H1 (cell line): Measurements from ENCODE around the gene UBE2Q2. TPM values are rescaled to one million over a fixed set of nuclear protein-coding genes. Genes with fewer than 3 reads are reported as not detected.

Source experiments
- CTCF ChIA-PET: fragments of 300-600 bp; sonication (Branson Sonifier 250); formaldehyde crosslinking; loops from one replicate; lab custom pipeline; 2021; ENCODE audit not compliant: partially characterized antibody; lab: Charles Lee
- POLR2A ChIA-PET: fragments of 300-600 bp; sonication (Branson Sonifier 250); formaldehyde crosslinking; loops from one replicate; lab custom pipeline; 2021; ENCODE audit warnings: inconsistent platforms; ENCODE audit not compliant: partially characterized antibody; lab: Charles Lee
- DNase-seq, 2 experiments: peaks; one replicate each; pipeline versions ENCODE4 v3.0.0 to v3.0.0-alpha.2; 2010 to 2022; ENCODE audit warnings: low spot score in 2 of 2, low read depth in 1 of 2, mixed read lengths in 1 of 2
- FAIRE-seq: peaks from 2 replicates; lab custom pipeline; 2011; peaks lifted over from hg19 to GRCh38; lab: Jason Lieb, UNC
- H2AFZ ChIP-seq: 2 replicates; pipeline ENCODE4 v1.8.1; 2012; ENCODE audit warnings: low read length, inconsistent platforms
- H2AK5ac ChIP-seq: 2 replicates; pipeline ENCODE4 v1.6.1; 2013; ENCODE audit warnings: low read depth, low read length
- H2BK120ac ChIP-seq: replicated peaks from 2 replicates; pipeline ENCODE3; 2013; ENCODE audit warnings: low read depth, low read length, inconsistent platforms
- H2BK12ac ChIP-seq: 2 replicates; pipeline ENCODE4 v1.6.1; 2013; ENCODE audit warnings: low read depth, low read length
- H2BK15ac ChIP-seq: 2 replicates; pipeline ENCODE4 v1.6.1; 2013; ENCODE audit warnings: low read length
- H2BK20ac ChIP-seq: 2 replicates; pipeline ENCODE4 v1.6.1; 2013; ENCODE audit warnings: low read length
- H2BK5ac ChIP-seq: 2 replicates; pipeline ENCODE4 v1.6.1; 2013; ENCODE audit warnings: low read depth, low read length
- H3K14ac ChIP-seq: 2 replicates; pipeline ENCODE4 v1.6.1; 2013; ENCODE audit warnings: inconsistent platforms; ENCODE audit not compliant: insufficient read length
- H3K18ac ChIP-seq: 2 replicates; pipeline ENCODE4 v1.6.1; 2013; ENCODE audit warnings: low read length; ENCODE audit errors: extremely low read depth
- H3K23ac ChIP-seq: 2 replicates; pipeline ENCODE4 v1.6.1; 2013; ENCODE audit warnings: inconsistent platforms; ENCODE audit not compliant: insufficient read length
- H3K23me2 ChIP-seq: 2 replicates; pipeline ENCODE4 v1.6.1; 2013; ENCODE audit warnings: low read depth, low read length
- H3K27ac ChIP-seq: 2 replicates; pipeline ENCODE4 v1.6.1; 2011; ENCODE audit warnings: low read depth, low read length, inconsistent platforms
- H3K27me3 ChIP-seq, 4 experiments: replicated peaks in 1 of 4; 1 replicate in 1 of 4; 2 replicates in 3 of 4; pipeline versions ENCODE4 v1.6.1 to v1.8.1; 2011 to 2013; ENCODE audit warnings: low read length in 3 of 4, mild to moderate bottlenecking in 3 of 4, inconsistent platforms in 2 of 4, mixed read lengths in 2 of 4, moderate library complexity in 1 of 4; ENCODE audit not compliant: control insufficient read depth in 3 of 4, insufficient read depth in 3 of 4; ENCODE audit errors: extremely low read depth in 1 of 4
- H3K36me3 ChIP-seq, 4 experiments: 2 replicates each; pipeline versions ENCODE4 v1.6.1 to v1.8.1; 2011 to 2013; ENCODE audit warnings: mild to moderate bottlenecking in 4 of 4, low read length in 3 of 4, moderate library complexity in 2 of 4, control low read depth in 1 of 4, inconsistent platforms in 1 of 4; ENCODE audit not compliant: insufficient read depth in 4 of 4, control insufficient read depth in 2 of 4
- H3K4ac ChIP-seq: replicated peaks from 2 replicates; pipeline ENCODE3; 2013; ENCODE audit warnings: low read length, low read depth, mixed read lengths, inconsistent platforms; ENCODE audit not compliant: insufficient read length
- H3K4me1 ChIP-seq, 4 experiments: replicated peaks in 1 of 4; 1 replicate in 1 of 4; 2 replicates in 3 of 4; pipeline versions ENCODE4 v1.6.1 to v1.8.1; 2011 to 2013; ENCODE audit warnings: low read length in 3 of 4, inconsistent platforms in 2 of 4, mixed read lengths in 1 of 4; ENCODE audit not compliant: insufficient read depth in 4 of 4, control insufficient read depth in 3 of 4
- H3K4me2 ChIP-seq, 2 experiments: 2 replicates each; pipeline versions ENCODE4 v1.6.1 to v1.8.1; 2011 to 2013; ENCODE audit warnings: low read depth in 2 of 2, low read length in 2 of 2, control low read depth in 1 of 2, inconsistent platforms in 1 of 2, mild to moderate bottlenecking in 1 of 2; ENCODE audit not compliant: insufficient read depth in 1 of 2
- H3K4me3 ChIP-seq, 4 experiments: fragments of 200-600, 300-600 bp in 1 of 4; sonication (generic), shearing (Covaris generic), sonication (Bioruptor Twin) in 1 of 4; 2 replicates each; pipeline versions ENCODE4 v1.5.1 to v1.8.1; 2011 to 2016; ENCODE audit warnings: low read length in 4 of 4, low read depth in 3 of 4, control low read depth in 2 of 4, inconsistent platforms in 2 of 4, mild to moderate bottlenecking in 2 of 4, mixed read lengths in 1 of 4, moderate library complexity in 1 of 4; ENCODE audit not compliant: insufficient read depth in 2 of 4; ENCODE audit errors: extremely low read depth in 1 of 4
- H3K56ac ChIP-seq: replicated peaks from 2 replicates; pipeline ENCODE3; 2013; ENCODE audit warnings: low read depth, mild to moderate bottlenecking, mixed read lengths, low read length, inconsistent platforms; ENCODE audit not compliant: insufficient read length
- H3K79me1 ChIP-seq: 2 replicates; pipeline ENCODE4 v1.6.1; 2013; ENCODE audit warnings: low read depth, low read length, control low read depth
- H3K79me2 ChIP-seq, 2 experiments: 2 replicates each; pipeline versions ENCODE4 v1.6.1 to v1.8.1; 2012 to 2013; ENCODE audit warnings: low read length in 2 of 2, mild to moderate bottlenecking in 2 of 2, inconsistent platforms in 1 of 2; ENCODE audit not compliant: insufficient read depth in 2 of 2, control insufficient read depth in 1 of 2
- H3K9ac ChIP-seq, 4 experiments: replicated peaks in 1 of 4; 1 replicate in 1 of 4; 2 replicates in 3 of 4; pipeline versions ENCODE4 v1.6.1 to v1.8.1; 2011 to 2013; ENCODE audit warnings: low read depth in 3 of 4, low read length in 3 of 4, control low read depth in 2 of 4, mild to moderate bottlenecking in 2 of 4, moderate library complexity in 2 of 4, inconsistent platforms in 1 of 4; ENCODE audit errors: extremely low read depth in 1 of 4
- H3K9me3 ChIP-seq, 2 experiments: 2 replicates each; pipeline versions ENCODE4 v1.6.1 to v1.8.1; 2012 to 2013; ENCODE audit warnings: mild to moderate bottlenecking in 2 of 2, moderate library complexity in 2 of 2, control low read depth in 1 of 2, inconsistent platforms in 1 of 2, low read depth in 1 of 2, low read length in 1 of 2, mixed read lengths in 1 of 2; ENCODE audit not compliant: insufficient read depth in 2 of 2
- H4K20me1 ChIP-seq, 2 experiments: replicated peaks in 1 of 2; 2 replicates each; pipeline versions ENCODE3 to v1.8.1; 2011 to 2013; ENCODE audit warnings: inconsistent platforms in 2 of 2, low read length in 2 of 2, mild to moderate bottlenecking in 1 of 2; ENCODE audit not compliant: insufficient read depth in 2 of 2, control insufficient read depth in 1 of 2
- H4K5ac ChIP-seq: 2 replicates; pipeline ENCODE4 v1.6.1; 2013; ENCODE audit warnings: low read length, low read depth, mixed read lengths, inconsistent platforms; ENCODE audit not compliant: insufficient read length
- H4K8ac ChIP-seq: 2 replicates; pipeline ENCODE4 v1.8.0; 2013; ENCODE audit warnings: mild to moderate bottlenecking, moderate library complexity, low read length, inconsistent platforms; ENCODE audit not compliant: insufficient read depth; ENCODE audit errors: extremely low read depth
- H4K91ac ChIP-seq: replicated peaks from 2 replicates; pipeline ENCODE3; 2013; ENCODE audit warnings: low read length, mixed read lengths, inconsistent platforms; ENCODE audit not compliant: insufficient read length
- BCL11A ChIP-seq, 2 experiments: IDR thresholded peaks; one replicate each; pipeline ENCODE4 v1.6.1; 2011; ENCODE audit warnings: low read depth in 2 of 2, low read length in 2 of 2, mild to moderate bottlenecking in 2 of 2
- CEBPB ChIP-seq: IDR thresholded peaks from 2 replicates; pipeline ENCODE4 v1.6.1; 2012; ENCODE audit warnings: low read depth, low read length
- CREB1 ChIP-seq: IDR thresholded peaks from 2 replicates; pipeline ENCODE4 v1.6.1; 2012; ENCODE audit warnings: inconsistent platforms
- CTBP2 ChIP-seq: IDR thresholded peaks from 2 replicates; pipeline ENCODE4 v1.7.0; 2011; ENCODE audit warnings: borderline replicate concordance, mild to moderate bottlenecking, moderate library complexity, mixed read lengths, low read length; ENCODE audit not compliant: insufficient read depth, insufficient read length
- EP300 ChIP-seq, 2 experiments: IDR thresholded peaks; 1 replicate in 1 of 2; 2 replicates in 1 of 2; pipeline ENCODE4 v1.6.1; 2011 to 2012; ENCODE audit warnings: low read depth in 2 of 2, low read length in 2 of 2, mild to moderate bottlenecking in 2 of 2, borderline replicate concordance in 1 of 2, inconsistent platforms in 1 of 2, moderate library complexity in 1 of 2
- KDM1A ChIP-seq: fragments of 200-600, 300-600 bp; sonication (generic); IDR thresholded peaks from 2 replicates; pipeline ENCODE4 v1.7.1; 2016; ENCODE audit warnings: mild to moderate bottlenecking, low read length, borderline replicate concordance
- KDM4A ChIP-seq: IDR thresholded peaks from one replicate; pipeline ENCODE4 v1.7.1; 2012; ENCODE audit warnings: low read depth, mild to moderate bottlenecking, moderate library complexity, low read length, inconsistent platforms; ENCODE audit not compliant: severe bottlenecking
- NRF1 ChIP-seq: IDR thresholded peaks from 2 replicates; pipeline ENCODE4 v1.6.1; 2011; ENCODE audit warnings: mild to moderate bottlenecking, low read depth, low read length, improper control_type of control experiment
- POLR2AphosphoS5 ChIP-seq: IDR thresholded peaks from 2 replicates; pipeline ENCODE4 v1.6.1; 2011; ENCODE audit warnings: low read depth, low read length
- POU5F1 ChIP-seq: IDR thresholded peaks from 2 replicates; pipeline ENCODE4 v1.6.1; 2011; ENCODE audit warnings: low read depth, mild to moderate bottlenecking, low read length, moderate library complexity
- RFX5 ChIP-seq: IDR thresholded peaks from 2 replicates; pipeline ENCODE4 v1.6.1; 2011; ENCODE audit warnings: low read depth, low read length, improper control_type of control experiment, borderline replicate concordance
- SAP30 ChIP-seq: fragments of 300-600 bp; sonication (generic); IDR thresholded peaks from 2 replicates; pipeline ENCODE4 v1.7.1; 2012; ENCODE audit warnings: low read length, moderate library complexity, mild to moderate bottlenecking, inconsistent platforms; ENCODE audit not compliant: insufficient read depth, insufficient replicate concordance
- SIX5 ChIP-seq: IDR thresholded peaks from 2 replicates; pipeline ENCODE4 v1.6.1; 2011; ENCODE audit warnings: mild to moderate bottlenecking, low read depth, low read length
- SRF ChIP-seq: IDR thresholded peaks from 2 replicates; pipeline ENCODE4 v1.6.1; 2011; ENCODE audit warnings: mild to moderate bottlenecking, low read depth, low read length, moderate library complexity
- polyA plus RNA-seq, 7 experiments: library from polyadenylated mRNA; depleted of rRNA in 3 of 7; stranded (reverse) in 5 of 7; unstranded in 2 of 7; fragments of >200 nt in 5 of 7; fragments of 200-250 nt in 2 of 7; gene quantifications; 1 replicate in 5 of 7; 2 replicates in 1 of 7; 4 replicates in 1 of 7; pipeline versions ENCODE4 v1.2.1 to v1.2.3, GENCODE V29; 2011 to 2013; ENCODE audit warnings: missing spikeins in 2 of 7, mixed read lengths in 2 of 7
- total RNA-seq: library from RNA; stranded (reverse); fragmentation: NEBNext Ultra II Directional; extraction: Animal tissue kit (Norgen Biotek cat#: 25700); gene quantifications from 2 replicates; pipeline ENCODE4 v1.2.1, GENCODE V29; 2021
- TF ChIP-seq, protein P1 (sequence below): IDR thresholded peaks from 2 replicates; pipeline ENCODE4 v1.6.1; 2011; ENCODE audit warnings: low read depth, mild to moderate bottlenecking, low read length; ENCODE audit not compliant: insufficient read depth

The UBE2Q2 gene
- total and polyA plus RNA-seq, 2 of the 8 experiments (the other 6 are each of a cell fraction or from before 2014, with no cell fraction given): 10.1 to 22.7 TPM

DNA sequence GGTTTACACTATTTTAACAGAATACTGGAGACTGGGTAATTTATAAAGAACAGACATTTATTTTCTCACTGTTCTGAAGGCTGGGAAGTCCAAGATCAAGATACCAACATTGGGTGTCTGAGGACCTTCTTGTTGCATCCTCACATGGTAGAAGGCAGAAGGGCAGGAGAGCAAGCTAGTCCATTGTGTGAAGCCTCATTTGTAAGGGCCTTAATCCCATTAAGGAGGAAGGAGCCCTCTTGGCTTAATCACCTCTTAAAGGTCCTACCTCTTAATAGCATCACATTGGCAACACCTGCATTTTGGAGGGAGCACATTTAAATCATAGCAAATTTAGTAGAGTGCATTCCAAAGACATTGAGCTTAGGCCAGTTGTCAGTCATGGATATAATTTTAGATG is 26.2 kb downstream of the UBE2Q2 start:
- no peak overlapping the region for H2BK5ac ChIP-seq
- CTCF ChIA-PET: interaction anchor here (1.0 to 1.6 kb wide), 3 partner anchors 16 to 84 kb away, joined by 3 to 4 read pairs (median 3); no protein-coding TSS in a partner anchor
- no peak overlapping the region for H4K8ac ChIP-seq
- H3K36me3 ChIP-seq: peaks cover 4 to 29% (median 11%) of the 10 kb centered on the region in 4 experiments
- H2BK12ac ChIP-seq: no peak overlapping the region
- FAIRE-seq: no peak
- no peak overlapping the region for H3K56ac ChIP-seq
- H3K79me1 ChIP-seq: no peaks in the 10 kb centered on the region
- no peak overlapping the region for H2BK120ac ChIP-seq
- no peak overlapping the region for H3K4me2 ChIP-seq
- H3K27ac ChIP-seq: no peak overlapping the region
- H3K9ac ChIP-seq: no peak overlapping the region
- H3K4ac ChIP-seq: no peak overlapping the region
- H4K5ac ChIP-seq: no peak overlapping the region
- no peak overlapping the region for H4K91ac ChIP-seq
- H3K14ac ChIP-seq: no peak overlapping the region
- POLR2A ChIA-PET: no interaction called here
- 0 out of 2 replicates have a peak overlapping the region, but pooled peaks have one; percentile 28 for H2AK5ac ChIP-seq
- no peak overlapping the region for H2BK15ac ChIP-seq
- TF ChIP-seq POLR2AphosphoS5 (no peak), POU5F1 (no peak), NRF1 (no peak), CTBP2 (no peak), KDM1A (no peak), SRF (no peak), CREB1 (no peak), CEBPB (no peak), SIX5 (no peak), EP300 (IDR thresholded peaks at IDR 0.05; ENCODE audit: borderline replicate concordance in 1 of 2, low read depth in 2 of 2, low read length in 2 of 2) (no peak), KDM4A (no peak), SAP30 (no peak), BCL11A (IDR thresholded peaks at IDR 0.05; ENCODE audit: low read depth in 2 of 2, low read length in 2 of 2) (no peak), RFX5 (no peak)
- TF ChIP-seq, protein P1, sequence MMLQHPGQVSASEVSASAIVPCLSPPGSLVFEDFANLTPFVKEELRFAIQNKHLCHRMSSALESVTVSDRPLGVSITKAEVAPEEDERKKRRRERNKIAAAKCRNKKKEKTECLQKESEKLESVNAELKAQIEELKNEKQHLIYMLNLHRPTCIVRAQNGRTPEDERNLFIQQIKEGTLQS: no peak
- TF ChIP-seq, all 59 proteins: peak for 0
- no peak overlapping the region for H2BK20ac ChIP-seq
- H3K23me2 ChIP-seq: no peaks in the 10 kb centered on the region; the same call in 1 of the 2 replicates
- H3K9me3 ChIP-seq: no peaks in the 10 kb centered on the region
- no peak overlapping the region for H3K18ac ChIP-seq
- H3K4me3 ChIP-seq: no peak overlapping the region
- no peak overlapping the region for H3K23ac ChIP-seq
- no peaks in the 10 kb centered on the region for H3K27me3 ChIP-seq
- peaks cover 0 to 46% of the 10 kb centered on the region in 2 experiments; a peak in 2 of 4 replicates for H3K79me2 ChIP-seq
- DNase-seq: no peak
- no peak overlapping the region for H2AFZ ChIP-seq
- H3K4me1 ChIP-seq: peaks cover 0 to 12% (median 7%) of the 10 kb centered on the region in 4 experiments; a peak in 3 of 7 replicates
- no peaks in the 10 kb centered on the region for H4K20me1 ChIP-seq
